B cell (primary cell): Measurements from ENCODE around the gene ADAMTS16. TPM values are rescaled to one million over a fixed set of nuclear protein-coding genes. Genes with fewer than 3 reads are reported as not detected.

ENCODE experiments used
- ATAC-seq: fragments of 200-7000 bp; cut with Tn5 transposase; one replicate; pipeline ENCODE4 v1.10.0; 2021; ENCODE audit warnings: low read depth, mild to moderate bottlenecking, moderate number of reproducible peaks, moderate library complexity
- CTCF ChIA-PET: fragments of 350-600 bp; sonication (Branson Sonifier 250); formaldehyde crosslinking; loops from one replicate; lab custom pipeline; 2021; ENCODE audit warnings: antibody characterized with exemption, inconsistent platforms; lab: Charles Lee
- POLR2A ChIA-PET: fragments of 350-600 bp; sonication (Branson Sonifier 250); formaldehyde crosslinking; loops from one replicate; lab custom pipeline; 2021; ENCODE audit warnings: antibody characterized with exemption; lab: Charles Lee
- DNase-seq: peaks from one replicate; pipeline ENCODE4 v3.0.0; 2013
- H2AFZ ChIP-seq: 2 replicates; pipeline ENCODE4 v1.6.1; 2012; ENCODE audit warnings: mild to moderate bottlenecking, low read depth, low read length; ENCODE audit not compliant: insufficient read depth, poor library complexity, severe bottlenecking
- H3K27ac ChIP-seq, 2 donors: 1 replicate in 1 of 2; 2 replicates in 1 of 2; pipeline ENCODE4 v1.5.1; 2012 to 2013; ENCODE audit warnings: low read length in 2 of 2, mild to moderate bottlenecking in 2 of 2, moderate library complexity in 1 of 2
- H3K27me3 ChIP-seq, 4 experiments: fragments of 200-600 bp in 1 of 4; sonication (generic) in 1 of 4; replicated peaks in 1 of 4; 1 replicate in 2 of 4; 2 replicates in 2 of 4; pipeline versions ENCODE4 v1.6.1 to v1.7.0; 2013 to 2016; ENCODE audit warnings: low read length in 3 of 4, mild to moderate bottlenecking in 2 of 4, mixed read lengths in 1 of 4, moderate library complexity in 1 of 4; ENCODE audit not compliant: insufficient read depth in 4 of 4, control insufficient read depth in 3 of 4; ENCODE audit errors: control extremely low read depth in 1 of 4
- H3K36me3 ChIP-seq, 2 experiments: replicated peaks in 1 of 2; 1 replicate in 1 of 2; 2 replicates in 1 of 2; pipeline versions ENCODE4 v1.6.1 to v1.7.1; 2013; ENCODE audit warnings: low read length in 1 of 2; ENCODE audit not compliant: insufficient read depth in 2 of 2, control insufficient read depth in 1 of 2; ENCODE audit errors: control extremely low read depth in 1 of 2, extremely low read depth in 1 of 2
- H3K4me1 ChIP-seq, 2 donors: fragments of 200-600 bp in 1 of 2; sonication (generic) in 1 of 2; 1 replicate in 1 of 2; 2 replicates in 1 of 2; pipeline versions ENCODE4 v1.5.1 to v1.6.1; 2013 to 2017; ENCODE audit warnings: low read length in 2 of 2; ENCODE audit not compliant: control insufficient read depth in 2 of 2, insufficient read depth in 2 of 2
- H3K4me2 ChIP-seq: replicated peaks from 2 replicates; pipeline ENCODE3; 2012; ENCODE audit warnings: mild to moderate bottlenecking, low read depth, low read length; ENCODE audit not compliant: poor library complexity, severe bottlenecking
- H3K4me3 ChIP-seq, 5 experiments: fragments of 200-600 bp in 1 of 5; sonication (generic) in 1 of 5; 1 replicate in 3 of 5; 2 replicates in 2 of 5; pipeline versions ENCODE4 v1.5.1 to v1.7.0; 2011 to 2016; ENCODE audit warnings: low read length in 4 of 5, mild to moderate bottlenecking in 4 of 5, low read depth in 2 of 5, control low read depth in 1 of 5, moderate library complexity in 1 of 5; ENCODE audit not compliant: insufficient read depth in 1 of 5; ENCODE audit errors: control extremely low read depth in 1 of 5, extremely low read depth in 1 of 5
- H3K79me2 ChIP-seq: fragments of 200-600 bp; sonication (generic); one replicate; pipeline ENCODE4 v1.6.0; 2016; ENCODE audit warnings: low read length; ENCODE audit not compliant: control insufficient read depth, insufficient read depth
- H3K9ac ChIP-seq: fragments of 200-600 bp; sonication (generic); 2 replicates; pipeline ENCODE4 v1.6.1; 2017; ENCODE audit warnings: mild to moderate bottlenecking, low read length, moderate library complexity
- H3K9me3 ChIP-seq, 3 donors: one replicate each; pipeline versions ENCODE4 v1.6.1 to v1.7.1; 2013; ENCODE audit warnings: low read length in 2 of 3; ENCODE audit not compliant: control insufficient read depth in 2 of 3, insufficient read depth in 1 of 3; ENCODE audit errors: control extremely low read depth in 1 of 3
- H4K20me1 ChIP-seq: 2 replicates; pipeline ENCODE4 v1.6.0; 2012; ENCODE audit warnings: mild to moderate bottlenecking, low read length; ENCODE audit not compliant: insufficient read depth, control insufficient read depth, poor library complexity, severe bottlenecking
- H3K27ac Mint-ChIP-seq: one replicate; pipeline ENCODE4 v1.8.0; 2021; ENCODE audit warnings: mixed read lengths
- H3K27me3 Mint-ChIP-seq: one replicate; pipeline ENCODE4 v1.8.0; 2021; ENCODE audit warnings: mixed read lengths
- H3K4me1 Mint-ChIP-seq: one replicate; pipeline ENCODE4 v1.8.0; 2021; ENCODE audit warnings: mixed read lengths
- H3K4me3 Mint-ChIP-seq: one replicate; pipeline ENCODE4 v1.8.0; 2021; ENCODE audit warnings: mixed read lengths
- H3K9me3 Mint-ChIP-seq: one replicate; pipeline ENCODE4 v1.8.0; 2022; ENCODE audit warnings: mixed read lengths; ENCODE audit not compliant: insufficient read depth
- EZH2 ChIP-seq: IDR thresholded peaks from 2 replicates; pipeline ENCODE4 v1.6.1; 2012; ENCODE audit warnings: borderline replicate concordance, low read depth, mild to moderate bottlenecking, moderate library complexity, low read length; ENCODE audit not compliant: insufficient read depth, poor library complexity, severe bottlenecking
- WGBS: methylation state at CpG from one replicate; pipeline ENCODE4 v1.1.5; 2013; ENCODE audit warnings: missing lambda C conversion rate; ENCODE audit not compliant: insufficient coverage; 5-methylcytosine and 5-hydroxymethylcytosine counted together
- intact Hi-C: fragments of 100-400 bp; cut with micrococcal nuclease; formaldehyde crosslinking; loops from one replicate; pipeline ENCODE4 v1.10.0; 2022
- polyA plus RNA-seq: library from polyadenylated mRNA; depleted of rRNA; stranded (reverse); fragments of >200 nt; gene quantifications from 2 replicates; pipeline ENCODE4 v1.2.3, GENCODE V29; 2012
- total RNA-seq, 2 donors: library from RNA; stranded (reverse); fragments of 120-200 nt in 1 of 2; gene quantifications; 1 replicate in 1 of 2; 2 replicates in 1 of 2; pipeline versions ENCODE4 v1.2.3 to v1.2.4, GENCODE V29; 2013 to 2022
- TF ChIP-seq, protein P1 (sequence below): fragments of 200-600 bp; IDR thresholded peaks from one replicate; pipeline ENCODE4 v1.8.0; 2022; ENCODE audit warnings: antibody characterized with exemption, mild to moderate bottlenecking

Gene ADAMTS16
- total and polyA plus RNA-seq, 2 donors (not counting 1 experiment from before 2014, with no cell fraction given), result not detected

- intact Hi-C loops, result no loop called here
- ATAC-seq, result no peak
- CTCF ChIA-PET, result no interaction called here
These were observed 99.1 kb downstream of the ADAMTS16 start for GRCh38 chr5:5239191-5239590.

DNA sequence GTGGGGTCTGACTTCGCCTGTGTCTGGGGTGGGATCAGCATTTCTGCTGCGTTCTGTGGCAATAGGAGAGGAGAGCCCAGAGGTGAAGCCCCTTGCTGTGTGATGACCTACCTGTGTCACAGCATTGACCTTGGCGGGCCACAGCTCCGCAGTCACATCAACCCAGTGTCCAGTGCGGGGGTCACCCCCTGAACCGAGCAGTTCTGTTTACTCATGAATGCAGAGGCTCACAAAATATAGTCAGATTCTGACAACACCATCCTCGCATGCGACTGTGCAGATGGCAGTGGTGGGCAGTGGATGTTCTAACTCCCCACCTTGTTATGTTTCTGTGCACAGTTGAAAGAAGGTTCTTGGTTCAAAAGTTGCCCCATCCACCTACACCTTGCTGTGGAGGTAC is 100.1 kb downstream of the ADAMTS16 start:
- Mint-ChIP-seq H3K27me3 (no peaks in the 10 kb centered on the region), H3K27ac (no peak overlapping the region), H3K4me3 (no peak overlapping the region), H3K4me1 (no peaks in the 10 kb centered on the region), H3K9me3 (no peaks in the 10 kb centered on the region)
- intact Hi-C loops, result no loop called here
- Histone ChIP-seq H3K27ac (no peak overlapping the region), H3K9ac (no peak overlapping the region), H3K79me2 (no peaks in the 10 kb centered on the region), H3K36me3 (no peaks in the 10 kb centered on the region), H3K4me2 (no peak overlapping the region), H3K4me3 (no peak overlapping the region), H4K20me1 (no peaks in the 10 kb centered on the region), H2AFZ (no peak overlapping the region), H3K4me1 (no peaks in the 10 kb centered on the region), H3K9me3 (peaks cover 0 to 3% (median 0%) of the 10 kb centered on the region in 3 donors), H3K27me3 (no peaks in the 10 kb centered on the region)
- no peak for DNase-seq
- ChIA-PET POLR2A (no interaction called here), CTCF (no interaction called here)
- no peak for ATAC-seq
- WGBS, result 94% methylated on average over 6 of the region's 8 CpGs
- TF ChIP-seq, protein P1, sequence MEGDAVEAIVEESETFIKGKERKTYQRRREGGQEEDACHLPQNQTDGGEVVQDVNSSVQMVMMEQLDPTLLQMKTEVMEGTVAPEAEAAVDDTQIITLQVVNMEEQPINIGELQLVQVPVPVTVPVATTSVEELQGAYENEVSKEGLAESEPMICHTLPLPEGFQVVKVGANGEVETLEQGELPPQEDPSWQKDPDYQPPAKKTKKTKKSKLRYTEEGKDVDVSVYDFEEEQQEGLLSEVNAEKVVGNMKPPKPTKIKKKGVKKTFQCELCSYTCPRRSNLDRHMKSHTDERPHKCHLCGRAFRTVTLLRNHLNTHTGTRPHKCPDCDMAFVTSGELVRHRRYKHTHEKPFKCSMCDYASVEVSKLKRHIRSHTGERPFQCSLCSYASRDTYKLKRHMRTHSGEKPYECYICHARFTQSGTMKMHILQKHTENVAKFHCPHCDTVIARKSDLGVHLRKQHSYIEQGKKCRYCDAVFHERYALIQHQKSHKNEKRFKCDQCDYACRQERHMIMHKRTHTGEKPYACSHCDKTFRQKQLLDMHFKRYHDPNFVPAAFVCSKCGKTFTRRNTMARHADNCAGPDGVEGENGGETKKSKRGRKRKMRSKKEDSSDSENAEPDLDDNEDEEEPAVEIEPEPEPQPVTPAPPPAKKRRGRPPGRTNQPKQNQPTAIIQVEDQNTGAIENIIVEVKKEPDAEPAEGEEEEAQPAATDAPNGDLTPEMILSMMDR, result no peak
- TF ChIP-seq EZH2, result no peak

More at GRCh38 chr5:5239191-5239590, 99.1 kb downstream of the ADAMTS16 start:
- H3K4me3 Mint-ChIP-seq, result no peak overlapping the region
- POLR2A ChIA-PET, result no interaction called here
- H3K9me3 ChIP-seq, result peaks cover 0 to 3% (median 0%) of the 10 kb centered on the region in 3 donors
- no peak for DNase-seq
- H3K9ac ChIP-seq, result no peak overlapping the region
- no peak overlapping the region for H3K4me2 ChIP-seq
- TF ChIP-seq EZH2, result no peak
- TF ChIP-seq, protein P1, result no peak
- no peaks in the 10 kb centered on the region for H3K4me1 ChIP-seq
- no peaks in the 10 kb centered on the region for H3K4me1 Mint-ChIP-seq
- H4K20me1 ChIP-seq, result no peaks in the 10 kb centered on the region
- no peak overlapping the region for H2AFZ ChIP-seq
- H3K27ac ChIP-seq, result no peak overlapping the region
- no peak overlapping the region for H3K27ac Mint-ChIP-seq
- H3K36me3 ChIP-seq, result no peaks in the 10 kb centered on the region
- no peaks in the 10 kb centered on the region for H3K9me3 Mint-ChIP-seq
- H3K4me3 ChIP-seq, result no peak overlapping the region
- no peaks in the 10 kb centered on the region for H3K27me3 Mint-ChIP-seq
- 67% methylated on average over 7 of the region's 10 CpGs for whole genome bisulfite sequencing
- no peaks in the 10 kb centered on the region for H3K27me3 ChIP-seq
- H3K79me2 ChIP-seq, result no peaks in the 10 kb centered on the region
